Fibroblast of pulmonary artery (primary cell): ENCODE measurements around the gene ATOH8.
"Not testable (repeated sequence)": the region's sequence is repeated elsewhere in the genome, so short reads cannot be mapped to it uniquely, and the experiment has no call there.

ENCODE experiments used
- DNase-seq: peaks from one replicate; pipeline ENCODE4 v3.0.0-alpha.2; 2010; ENCODE audit warnings: low read depth
- H3K4me3 ChIP-seq: replicated peaks from 2 replicates; pipeline ENCODE4 v1.5.1; 2011; ENCODE audit warnings: low read depth, mild to moderate bottlenecking, control low read depth, low read length, moderate library complexity
- CTCF ChIP-seq: IDR thresholded peaks from 2 replicates; pipeline ENCODE4 v1.5.1; 2011; ENCODE audit warnings: mild to moderate bottlenecking, control low read depth, low read length, inconsistent platforms; ENCODE audit errors: missing control alignments

The ATOH8 gene

GRCh38 chr2:85827879-85828569, 74.2 kb downstream of the ATOH8 start:
- DNase-seq, result no peak
- TF ChIP-seq CTCF, result no peak
- H3K4me3 ChIP-seq, result no peak overlapping the region

GRCh38 chr2:85828725-85829124, 74.9 kb downstream of the ATOH8 start:
- H3K4me3 ChIP-seq, result no peak overlapping the region
- no peak for DNase-seq
- no peak for TF ChIP-seq CTCF

GRCh38 chr2:85829394-85829793, 75.6 kb downstream of the ATOH8 start:
- DNase-seq, H3K4me3 ChIP-seq: not testable (repeated sequence)

GRCh38 chr2:85830645-85831044, 76.9 kb downstream of the ATOH8 start:
- TF ChIP-seq CTCF, result no peak
- DNase-seq, result no peak
- no peak overlapping the region for H3K4me3 ChIP-seq

- no peak for TF ChIP-seq CTCF
These were observed 77.9 kb downstream of the ATOH8 start for GRCh38 chr2:85831735-85832134.

GRCh38 chr2:85834466-85834865, 80.7 kb downstream of the ATOH8 start:
- no peak overlapping the region for H3K4me3 ChIP-seq
- no peak for DNase-seq
- TF ChIP-seq CTCF, result no peak

More at GRCh38 chr2:85831735-85832134, 77.9 kb downstream of the ATOH8 start:
- no peak overlapping the region for H3K4me3 ChIP-seq
- no peak for DNase-seq
